HepG2 (cell line): Measurements from ENCODE around the gene SLC22A31. TPM values are rescaled to one million over a fixed set of nuclear protein-coding genes. Genes with fewer than 3 reads are reported as not detected.
A peak's percentile ranks its signal among the peaks of the same experiment; 100 is the strongest.

Source experiments
- AKNA ChIP-seq: sonication (generic); formaldehyde crosslinking; IDR thresholded peaks from 2 replicates; pipeline ENCODE4 v1.4.0; 2020; ENCODE audit warnings: missing genetic modification reagents, borderline replicate concordance
- CREM ChIP-seq, 2 experiments: sonication (generic) in 1 of 2; formaldehyde crosslinking in 1 of 2; IDR thresholded peaks; 2 replicates each; pipeline versions ENCODE4 v1.4.0 to v1.6.1; 2016 to 2020; ENCODE audit warnings: antibody characterized with exemption in 1 of 2, mild to moderate bottlenecking in 1 of 2, missing genetic modification reagents in 1 of 2
- FOXC1 ChIP-seq: sonication (generic); formaldehyde crosslinking; IDR thresholded peaks from 2 replicates; pipeline ENCODE4 v1.8.0; 2022; ENCODE audit warnings: mild to moderate bottlenecking, missing genetic modification reagents, borderline replicate concordance
- HMGXB4 ChIP-seq, 2 experiments: sonication (generic) in 1 of 2; formaldehyde crosslinking in 1 of 2; IDR thresholded peaks; 2 replicates each; pipeline versions ENCODE4 v1.4.0 to v1.6.1; 2018 to 2020; ENCODE audit warnings: missing genetic modification reagents in 2 of 2, borderline replicate concordance in 1 of 2, low read depth in 1 of 2, mild to moderate bottlenecking in 1 of 2, missing biosample characterization in 1 of 2
- KDM5A ChIP-seq: fragments of 200-600 bp; sonication (generic); IDR thresholded peaks from 2 replicates; pipeline ENCODE4 v1.7.0; 2018; ENCODE audit warnings: antibody characterized with exemption, mild to moderate bottlenecking, low read length, borderline replicate concordance
- MTF1 ChIP-seq: sonication (generic); formaldehyde crosslinking; IDR thresholded peaks from 2 replicates; pipeline ENCODE4 v1.5.0; 2020; ENCODE audit warnings: missing genetic modification reagents
- ZBTB43 ChIP-seq: sonication (generic); formaldehyde crosslinking; conservative IDR thresholded peaks from 2 replicates; pipeline ENCODE4 v1.4.0; 2020; ENCODE audit warnings: missing genetic modification reagents
- ZIK1 ChIP-seq: sonication (generic); formaldehyde crosslinking; IDR thresholded peaks from 2 replicates; pipeline ENCODE4 v1.5.0; 2020; ENCODE audit warnings: mild to moderate bottlenecking, low read depth, missing genetic modification reagents, borderline replicate concordance
- ZKSCAN1 ChIP-seq: fragments of 150-350 bp; IDR thresholded peaks from 2 replicates; pipeline ENCODE4 v1.6.1; 2014; ENCODE audit warnings: low read length
- ZNF143 ChIP-seq: sonication (generic); formaldehyde crosslinking; IDR thresholded peaks from 2 replicates; pipeline ENCODE4 v1.4.0; 2020; ENCODE audit warnings: missing genetic modification reagents
- ZNF335 ChIP-seq: sonication (generic); formaldehyde crosslinking; IDR thresholded peaks from 2 replicates; pipeline ENCODE4 v1.4.0; 2020; ENCODE audit warnings: missing genetic modification reagents
- ZNF441 ChIP-seq: sonication (generic); formaldehyde crosslinking; IDR thresholded peaks from 2 replicates; pipeline ENCODE4 v1.7.0; 2021; ENCODE audit warnings: missing genetic modification reagents, borderline replicate concordance
- ZNF703 ChIP-seq: sonication (generic); formaldehyde crosslinking; IDR thresholded peaks from 2 replicates; pipeline ENCODE4 v1.5.1; 2020; ENCODE audit warnings: missing genetic modification reagents, mild to moderate bottlenecking, moderate library complexity, borderline replicate concordance
- polyA plus RNA-seq, 8 experiments: library from polyadenylated mRNA; depleted of rRNA in 3 of 8; stranded (reverse) in 7 of 8; unstranded in 1 of 8; fragments of >200 nt; fragmentation: Illumina TruSeq in 4 of 8; extraction: Trizol in 4 of 8; gene quantifications; 2 replicates each; pipeline versions ENCODE4 v1.2.1 to v1.2.3, GENCODE V29; 2011 to 2016; ENCODE audit warnings: low read depth in 4 of 8, missing spikeins in 1 of 8, mixed read lengths in 1 of 8; ENCODE audit not compliant: insufficient read depth in 1 of 8
- total RNA-seq, 5 experiments: library from RNA; depleted of rRNA; stranded (reverse); fragments of >200 nt; fragmentation: Illumina TruSeq; extraction: Trizol; gene quantifications; 2 replicates each; pipeline ENCODE4 v1.2.3, GENCODE V29; 2016; ENCODE audit warnings: low read depth in 1 of 5
- TF ChIP-seq, protein P1 (sequence below): sonication (generic); formaldehyde crosslinking; IDR thresholded peaks from 2 replicates; pipeline ENCODE4 v1.8.0; 2022; ENCODE audit warnings: low read depth, missing genetic modification reagents
- TF ChIP-seq, protein P2 (sequence below): sonication (generic); formaldehyde crosslinking; conservative IDR thresholded peaks from 2 replicates; pipeline ENCODE4 v1.8.0; 2022; ENCODE audit warnings: mild to moderate bottlenecking, moderate library complexity, missing genetic modification reagents

SLC22A31 gene
- total and polyA plus RNA-seq, 2 of the 13 experiments (the other 11 are each of a cell fraction or from before 2014, with no cell fraction given) = 67.3 to 83.3 TPM

DNA sequence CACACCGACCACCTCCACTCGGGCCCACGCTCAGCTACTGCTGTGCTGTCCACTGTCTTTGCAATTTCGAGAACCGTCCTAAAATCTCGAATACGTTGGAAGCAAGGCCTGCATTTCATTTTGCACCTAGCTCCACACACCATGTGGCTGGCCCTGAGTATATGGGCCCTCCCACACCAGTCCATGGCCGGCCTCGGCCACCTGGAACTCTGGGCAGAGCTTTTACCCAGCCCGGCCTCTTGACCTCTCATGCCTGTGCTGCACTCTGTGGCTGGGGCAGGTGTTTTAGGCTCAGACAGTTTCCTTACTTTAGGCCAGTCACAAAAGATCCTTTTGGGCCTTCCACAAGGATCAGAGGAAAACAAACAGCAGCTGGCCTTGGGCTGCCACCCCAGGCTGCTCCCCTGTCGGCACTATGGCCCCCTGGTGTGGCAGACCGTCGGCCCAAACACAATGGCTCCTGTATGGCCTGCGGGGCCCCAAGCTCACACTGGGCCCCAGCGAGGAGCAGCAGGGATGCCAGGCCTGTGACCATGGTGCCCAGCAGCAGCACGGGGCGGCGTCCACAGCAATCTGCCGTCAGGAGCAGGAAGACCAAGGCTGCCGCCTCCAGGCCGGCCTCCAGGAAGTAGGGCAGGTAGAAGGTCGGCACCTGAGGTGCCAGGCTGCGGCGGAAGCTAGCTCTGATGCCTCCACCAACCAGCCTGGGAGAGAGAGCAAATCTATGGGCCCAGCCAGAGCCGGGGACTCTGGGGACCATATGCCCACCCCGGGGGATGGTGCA, 2.5 kb downstream of the SLC22A31 start (continued):
- peak; percentile 60; the same call in 1 of the 2 replicates for TF ChIP-seq ZBTB43 (CRISPR knock-in tag)
- TF ChIP-seq, protein P1, sequence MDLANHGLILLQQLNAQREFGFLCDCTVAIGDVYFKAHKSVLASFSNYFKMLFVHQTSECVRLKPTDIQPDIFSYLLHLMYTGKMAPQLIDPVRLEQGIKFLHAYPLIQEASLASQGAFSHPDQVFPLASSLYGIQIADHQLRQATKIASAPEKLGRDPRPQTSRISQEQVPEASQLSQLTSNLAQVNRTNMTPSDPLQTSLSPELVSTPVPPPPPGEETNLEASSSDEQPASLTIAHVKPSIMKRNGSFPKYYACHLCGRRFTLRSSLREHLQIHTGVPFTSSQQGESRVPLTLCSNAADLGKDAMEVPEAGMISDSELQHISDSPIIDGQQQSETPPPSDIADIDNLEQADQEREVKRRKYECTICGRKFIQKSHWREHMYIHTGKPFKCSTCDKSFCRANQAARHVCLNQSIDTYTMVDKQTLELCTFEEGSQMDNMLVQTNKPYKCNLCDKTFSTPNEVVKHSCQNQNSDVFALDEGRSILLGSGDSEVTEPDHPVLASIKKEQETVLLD = peak; percentile 80; the same call in 1 of the 2 replicates
- TF ChIP-seq AKNA (CRISPR knock-in tag) = no peak
- no peak for TF ChIP-seq ZKSCAN1
- peak; percentile 70; the same call in 1 of the 2 replicates for TF ChIP-seq ZNF441 (CRISPR knock-in tag)
- TF ChIP-seq ZNF703 (CRISPR knock-in tag) = peak; percentile 58; the same call in 1 of the 2 replicates
- TF ChIP-seq KDM5A = no peak
- TF ChIP-seq ZNF335 = 0 out of 2 replicates have a peak, but pooled peaks have one; percentile 40
- peak; percentile 62 to 69; a peak in 2 of 4 replicates for TF ChIP-seq HMGXB4 (CRISPR knock-in tag; IDR thresholded peaks at IDR 0.05; ENCODE audit: borderline replicate concordance in 1 of 2, low read depth in 1 of 2)
- peak; percentile 85 for TF ChIP-seq CREM (IDR thresholded peaks at IDR 0.05)
- TF ChIP-seq CREM (CRISPR knock-in tag; IDR thresholded peaks at IDR 0.05) = no peak
- TF ChIP-seq ZNF143 (CRISPR knock-in tag) = peak; percentile 50; the same call in 1 of the 2 replicates
- TF ChIP-seq ZIK1 (CRISPR knock-in tag) = peak; percentile 10; the same call in 1 of the 2 replicates
- TF ChIP-seq, protein P2, sequence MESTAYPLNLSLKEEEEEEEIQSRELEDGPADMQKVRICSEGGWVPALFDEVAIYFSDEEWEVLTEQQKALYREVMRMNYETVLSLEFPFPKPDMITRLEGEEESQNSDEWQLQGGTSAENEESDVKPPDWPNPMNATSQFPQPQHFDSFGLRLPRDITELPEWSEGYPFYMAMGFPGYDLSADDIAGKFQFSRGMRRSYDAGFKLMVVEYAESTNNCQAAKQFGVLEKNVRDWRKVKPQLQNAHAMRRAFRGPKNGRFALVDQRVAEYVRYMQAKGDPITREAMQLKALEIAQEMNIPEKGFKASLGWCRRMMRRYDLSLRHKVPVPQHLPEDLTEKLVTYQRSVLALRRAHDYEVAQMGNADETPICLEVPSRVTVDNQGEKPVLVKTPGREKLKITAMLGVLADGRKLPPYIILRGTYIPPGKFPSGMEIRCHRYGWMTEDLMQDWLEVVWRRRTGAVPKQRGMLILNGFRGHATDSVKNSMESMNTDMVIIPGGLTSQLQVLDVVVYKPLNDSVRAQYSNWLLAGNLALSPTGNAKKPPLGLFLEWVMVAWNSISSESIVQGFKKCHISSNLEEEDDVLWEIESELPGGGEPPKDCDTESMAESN (CRISPR knock-in tag) = peak; percentile 81
- TF ChIP-seq MTF1 = 0 out of 2 replicates have a peak, but pooled peaks have one; percentile 14
- TF ChIP-seq FOXC1 (CRISPR knock-in tag) = 0 out of 2 replicates have a peak, but pooled peaks have one; percentile 12
